Tibial nerve (tissue), 4 donors: ENCODE measurements around the gene KCNG4. TPM values are rescaled to one million over a fixed set of nuclear protein-coding genes. Genes with fewer than 3 reads are reported as not detected.
"Not testable (repeated sequence)": the region's sequence is repeated elsewhere in the genome, so short reads cannot be mapped to it uniquely, and the experiment has no call there.

Experiments
- DNase-seq, 2 donors: peaks; one replicate each; pipeline ENCODE4 v3.0.0-alpha.2; 2019; ENCODE audit warnings: low spot score in 2 of 2
- H3K27ac ChIP-seq, 4 donors: fragments of 200-600 bp; sonication (generic) in 3 of 4; one replicate each; pipeline ENCODE4 v1.5.1; 2017 to 2019; ENCODE audit warnings: mild to moderate bottlenecking in 1 of 4
- H3K27me3 ChIP-seq, 2 donors: fragments of 200-600 bp; sonication (generic) in 1 of 2; one replicate each; pipeline versions ENCODE4 v1.5.1 to v1.6.0; 2017 to 2019
- H3K36me3 ChIP-seq, 3 donors: fragments of 200-600 bp; sonication (generic); one replicate each; pipeline ENCODE4 v1.5.1; 2018 to 2019
- H3K4me1 ChIP-seq, 4 donors: fragments of 200-600 bp; sonication (generic) in 3 of 4; one replicate each; pipeline ENCODE4 v1.5.1; 2017 to 2019
- H3K4me3 ChIP-seq, 4 donors: fragments of 200-600 bp; sonication (generic) in 3 of 4; one replicate each; pipeline ENCODE4 v1.5.1; 2017 to 2019; ENCODE audit warnings: mild to moderate bottlenecking in 1 of 4, moderate library complexity in 1 of 4
- H3K9me3 ChIP-seq, 4 donors: fragments of 200-600 bp; sonication (generic) in 3 of 4; one replicate each; pipeline ENCODE4 v1.5.1; 2017 to 2019
- EP300 ChIP-seq, 2 donors: sonication (generic); formaldehyde crosslinking; IDR thresholded peaks; one replicate each; pipeline ENCODE4 v1.6.1; 2017; ENCODE audit warnings: antibody characterized with exemption in 2 of 2, mild to moderate bottlenecking in 1 of 2
- POLR2A ChIP-seq, 2 donors: fragments of 450-650 bp; IDR thresholded peaks; one replicate each; pipeline ENCODE4 v1.6.1; 2017; ENCODE audit warnings: antibody characterized with exemption in 2 of 2, mild to moderate bottlenecking in 2 of 2, moderate library complexity in 2 of 2
- WGBS, 2 donors: methylation state at CpG; one replicate each; pipeline ENCODE4 v1.1.5; 2018; 5-methylcytosine and 5-hydroxymethylcytosine counted together
- total RNA-seq, 4 donors: library from RNA; depleted of rRNA; stranded (reverse); fragments of >200 nt; gene quantifications; one replicate each; pipeline ENCODE4 v1.1.0, GENCODE V29; 2016
- TF ChIP-seq, protein P1 (sequence below), 5 experiments: fragments of 200-600 bp in 3 of 5; fragments of 450-650 bp in 2 of 5; sonication (generic) in 3 of 5; IDR thresholded peaks; one replicate each; pipeline ENCODE4 v1.5.1; 2016 to 2019; ENCODE audit warnings: antibody characterized with exemption in 5 of 5, mild to moderate bottlenecking in 3 of 5, moderate library complexity in 2 of 5

Gene KCNG4
- total RNA-seq, 4 donors from 2014 or later = 0.30 TPM; not detected in 3

- H3K36me3 ChIP-seq = no peaks in the 10 kb centered on the region
- no peak overlapping the region for H3K4me3 ChIP-seq
- H3K27ac ChIP-seq = no peak overlapping the region
- TF ChIP-seq EP300 (IDR thresholded peaks at IDR 0.05) (no peak), POLR2A (IDR thresholded peaks at IDR 0.05) (no peak)
- TF ChIP-seq, protein P1, sequence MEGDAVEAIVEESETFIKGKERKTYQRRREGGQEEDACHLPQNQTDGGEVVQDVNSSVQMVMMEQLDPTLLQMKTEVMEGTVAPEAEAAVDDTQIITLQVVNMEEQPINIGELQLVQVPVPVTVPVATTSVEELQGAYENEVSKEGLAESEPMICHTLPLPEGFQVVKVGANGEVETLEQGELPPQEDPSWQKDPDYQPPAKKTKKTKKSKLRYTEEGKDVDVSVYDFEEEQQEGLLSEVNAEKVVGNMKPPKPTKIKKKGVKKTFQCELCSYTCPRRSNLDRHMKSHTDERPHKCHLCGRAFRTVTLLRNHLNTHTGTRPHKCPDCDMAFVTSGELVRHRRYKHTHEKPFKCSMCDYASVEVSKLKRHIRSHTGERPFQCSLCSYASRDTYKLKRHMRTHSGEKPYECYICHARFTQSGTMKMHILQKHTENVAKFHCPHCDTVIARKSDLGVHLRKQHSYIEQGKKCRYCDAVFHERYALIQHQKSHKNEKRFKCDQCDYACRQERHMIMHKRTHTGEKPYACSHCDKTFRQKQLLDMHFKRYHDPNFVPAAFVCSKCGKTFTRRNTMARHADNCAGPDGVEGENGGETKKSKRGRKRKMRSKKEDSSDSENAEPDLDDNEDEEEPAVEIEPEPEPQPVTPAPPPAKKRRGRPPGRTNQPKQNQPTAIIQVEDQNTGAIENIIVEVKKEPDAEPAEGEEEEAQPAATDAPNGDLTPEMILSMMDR (IDR thresholded peaks at IDR 0.05) = no peak
- H3K9me3 ChIP-seq = no peaks in the 10 kb centered on the region
- no peaks in the 10 kb centered on the region for H3K4me1 ChIP-seq
- no peaks in the 10 kb centered on the region for H3K27me3 ChIP-seq
- no peak for DNase-seq
- 87 to 88% methylated on average over 14 to 18 of the region's 18 CpGs for WGBS, 2 donors
These were observed 33.7 kb downstream of the KCNG4 start for GRCh38 chr16:84205976-84206691.

DNA sequence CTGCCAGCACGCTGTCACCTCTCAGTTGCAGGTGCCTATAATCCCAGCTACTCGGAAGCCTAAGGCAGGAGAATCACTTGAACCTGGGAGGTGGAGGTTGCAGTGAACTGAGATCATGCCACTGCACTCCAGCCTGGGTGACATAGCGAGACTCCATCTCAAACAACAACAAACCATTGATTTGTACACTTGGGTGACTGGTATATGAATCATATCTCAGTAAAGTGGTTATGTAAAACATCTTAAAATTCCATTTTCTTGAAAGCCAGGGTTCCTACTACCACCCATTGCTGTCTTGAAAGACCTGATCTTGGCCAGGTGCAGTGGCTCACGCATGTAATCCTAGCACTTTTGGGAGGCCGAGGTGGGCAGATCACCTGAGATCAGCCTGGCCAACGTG lies 34.7 kb downstream of the KCNG4 start:
- 87 to 88% methylated on average over 6 of the region's 6 CpGs for WGBS, 2 donors
- H3K36me3 ChIP-seq, H3K27ac ChIP-seq, H3K4me3 ChIP-seq, H3K4me1 ChIP-seq, H3K27me3 ChIP-seq, H3K9me3 ChIP-seq, DNase-seq: not testable (repeated sequence)

DNA sequence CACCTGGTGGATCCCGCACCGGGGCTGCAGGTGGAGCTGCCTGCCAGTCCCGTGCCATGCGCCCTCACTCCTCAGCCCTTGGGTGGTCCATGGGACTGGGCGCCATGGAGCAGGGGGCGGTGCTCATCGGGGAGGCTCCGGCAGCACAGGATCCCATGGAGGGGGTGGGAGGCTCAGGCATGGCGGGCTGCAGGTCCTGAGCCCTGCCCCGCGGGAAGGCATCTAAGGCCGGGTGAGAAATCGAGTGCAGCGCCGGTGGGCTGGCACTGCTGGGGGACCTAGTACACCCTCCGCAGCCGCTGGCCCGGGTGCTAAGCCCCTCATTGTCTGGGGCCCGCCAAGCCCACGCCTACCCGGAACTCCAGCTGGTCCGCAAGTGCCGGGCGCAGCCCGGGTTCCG lies 35.3 kb downstream of the KCNG4 start:
- WGBS, 2 donors = 92 to 97% methylated on average over 5 to 20 of the region's 26 CpGs
- not testable (repeated sequence) for H3K36me3 ChIP-seq, H3K4me1 ChIP-seq, H3K4me3 ChIP-seq, H3K27ac ChIP-seq, DNase-seq, H3K27me3 ChIP-seq, H3K9me3 ChIP-seq

DNA sequence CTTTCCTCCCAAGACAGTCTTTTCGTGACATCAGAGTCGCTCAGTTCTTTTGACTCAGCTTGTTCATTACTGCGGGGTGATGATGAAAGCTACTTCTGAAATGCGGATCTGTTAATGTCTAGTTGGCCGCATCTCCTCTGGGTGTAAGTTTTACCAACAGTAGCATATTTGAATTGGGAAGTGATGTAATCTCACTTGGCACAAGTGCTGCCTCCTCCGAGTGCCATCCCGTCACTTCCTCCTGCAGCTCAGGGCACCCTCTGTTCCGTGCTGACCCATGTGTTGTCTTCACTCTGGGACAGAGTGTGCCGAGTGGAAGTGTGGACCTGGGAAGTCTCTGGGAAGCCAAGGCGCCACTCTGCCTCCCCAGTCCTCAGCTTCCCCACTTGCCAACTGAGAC lies 40.0 kb downstream of the KCNG4 start:
- WGBS, 2 donors = 59 to 70% methylated on average over 10 of the region's 10 CpGs
- Histone ChIP-seq H3K27me3 (peaks cover 0 to 8% of the 10 kb centered on the region in 2 donors), H3K9me3 (no peaks in the 10 kb centered on the region), H3K27ac (peak overlapping the region in 2 of 4 donors; percentile 36 to 51), H3K4me3 (no peak overlapping the region), H3K4me1 (peaks cover 0 to 11% (median 0%) of the 10 kb centered on the region in 4 donors), H3K36me3 (no peaks in the 10 kb centered on the region)
- DNase-seq = peak in 1 of 2 donors; percentile 29
- TF ChIP-seq EP300 (IDR thresholded peaks at IDR 0.05) (peak in 1 of 2 donors; percentile 83), POLR2A (IDR thresholded peaks at IDR 0.05) (no peak)

DNA sequence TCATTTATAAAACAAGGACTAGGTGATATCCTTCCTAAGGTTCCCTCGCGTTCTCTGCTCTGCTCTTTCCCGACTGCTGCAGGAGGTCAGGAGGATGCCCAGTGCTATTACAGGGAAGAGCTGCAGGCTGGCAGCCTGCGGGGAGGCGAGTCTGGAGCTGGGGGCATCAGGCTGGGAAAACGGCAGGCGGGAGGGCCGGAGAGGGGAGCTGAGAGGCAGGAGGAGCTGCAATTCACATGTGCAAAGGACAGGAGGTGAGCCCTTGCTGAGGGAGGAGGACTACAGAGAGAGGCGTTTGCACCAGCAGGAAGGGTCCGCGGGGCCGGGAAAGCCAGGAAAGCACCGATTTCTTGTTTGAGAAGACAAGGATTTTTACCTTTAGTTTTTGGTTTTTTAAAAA lies 40.7 kb downstream of the KCNG4 start:
- Histone ChIP-seq H3K9me3 (no peaks in the 10 kb centered on the region), H3K4me3 (no peak overlapping the region), H3K36me3 (no peaks in the 10 kb centered on the region), H3K4me1 (peaks cover 0 to 11% (median 0%) of the 10 kb centered on the region in 4 donors), H3K27ac (peak overlapping the region in 2 of 4 donors; percentile 36 to 51), H3K27me3 (peaks cover 0 to 10% of the 10 kb centered on the region in 2 donors)
- TF ChIP-seq POLR2A (IDR thresholded peaks at IDR 0.05) = no peak
- no peak for TF ChIP-seq EP300 (IDR thresholded peaks at IDR 0.05)
- TF ChIP-seq, protein P1 (IDR thresholded peaks at IDR 0.05) = no peak
- 51 to 60% methylated on average over 13 of the region's 13 CpGs for WGBS, 2 donors
- DNase-seq = no peak

- WGBS, 2 donors = 60 to 65% methylated on average over 10 of the region's 10 CpGs
- no peak overlapping the region for H3K27ac ChIP-seq
- no peaks in the 10 kb centered on the region for H3K9me3 ChIP-seq
- TF ChIP-seq POLR2A (IDR thresholded peaks at IDR 0.05) (no peak), EP300 (IDR thresholded peaks at IDR 0.05) (no peak)
- TF ChIP-seq, protein P1 (IDR thresholded peaks at IDR 0.05) = no peak
- no peak overlapping the region for H3K4me3 ChIP-seq
- H3K27me3 ChIP-seq = peaks cover 0 to 10% of the 10 kb centered on the region in 2 donors
- peak; percentile 52 to 54 for DNase-seq
- peaks cover 0 to 11% (median 0%) of the 10 kb centered on the region in 4 donors for H3K4me1 ChIP-seq
- H3K36me3 ChIP-seq = no peaks in the 10 kb centered on the region
These were observed 41.4 kb downstream of the KCNG4 start for GRCh38 chr16:84198401-84198800.
